NCI-H446 (cell line): ENCODE results near the gene LRPPRC.
A peak's percentile ranks its signal among the peaks of the same experiment; 100 is the strongest.

Source experiments
- DNase-seq, 2 experiments: peaks; one replicate each; lab custom pipeline; 2025; lab: John Stamatoyannopoulos, UW

The LRPPRC gene

DNA sequence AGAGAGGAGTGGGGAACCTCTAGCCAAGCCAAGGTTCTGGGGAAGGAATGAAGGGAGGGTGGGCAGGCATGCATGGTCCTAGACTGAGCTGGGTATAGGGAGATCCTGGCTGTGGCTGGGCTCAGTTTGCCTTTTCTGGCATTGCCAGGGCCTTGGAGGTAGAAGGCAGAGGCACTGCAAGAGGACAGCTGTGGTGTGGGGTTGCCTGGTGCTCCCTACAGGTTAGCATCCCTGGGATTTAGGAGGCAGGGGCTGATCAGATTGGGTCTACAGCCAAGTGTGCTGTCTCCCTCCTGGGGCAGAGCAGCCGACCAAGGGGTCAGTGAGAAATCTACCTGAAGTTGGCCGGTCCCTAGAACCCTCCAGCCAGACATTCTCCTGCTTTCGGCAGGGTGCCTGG lies 141.1 kb downstream of the LRPPRC start:
- no peak for DNase-seq

DNA sequence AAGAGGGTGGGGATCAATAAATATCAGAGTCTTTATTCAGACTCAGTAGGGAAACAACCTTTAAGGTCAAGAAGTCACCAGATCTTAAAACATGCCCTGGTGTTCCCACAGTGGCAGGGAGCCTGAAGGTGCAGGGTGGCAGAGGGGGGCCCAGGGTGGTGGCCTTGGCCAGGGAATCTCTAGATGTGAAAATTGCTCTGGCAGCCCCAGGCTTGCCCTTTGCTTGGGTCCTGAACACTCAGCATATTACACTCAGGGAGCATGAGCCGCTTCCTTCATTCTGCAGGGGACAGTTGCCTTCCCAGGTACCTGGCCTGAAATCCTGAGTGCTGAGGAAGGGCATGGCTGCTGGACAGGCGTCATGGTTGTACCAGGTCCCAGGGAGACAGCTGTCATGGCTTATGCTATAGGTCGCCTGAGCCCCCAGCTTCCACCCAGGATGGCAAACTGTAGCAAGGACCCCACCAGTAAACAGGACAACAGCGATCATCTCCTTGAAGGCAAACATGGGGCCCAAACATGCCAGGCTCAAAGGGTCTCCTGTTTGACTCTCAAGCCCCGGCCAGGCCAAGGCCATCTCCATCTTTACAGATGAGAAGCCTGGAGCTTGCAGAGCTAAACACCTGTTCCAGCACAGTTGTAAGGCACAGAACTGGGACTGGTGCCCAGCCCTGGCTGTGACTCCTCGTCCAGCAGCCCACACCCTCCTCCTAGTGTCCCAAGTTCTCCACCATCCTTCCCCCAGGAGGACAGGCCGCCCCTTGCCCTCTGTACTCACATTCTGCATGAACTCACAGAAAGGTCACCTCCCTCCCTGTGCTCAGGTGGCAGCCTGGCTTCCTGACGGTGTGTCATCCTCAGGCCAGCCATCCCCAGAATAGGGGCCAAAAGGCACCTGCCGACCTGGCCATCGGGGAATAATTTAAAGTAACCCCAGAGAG lies 142.4 kb downstream of the LRPPRC start:
- peak in 1 of 2 experiments; percentile 2 for DNase-seq

DNA sequence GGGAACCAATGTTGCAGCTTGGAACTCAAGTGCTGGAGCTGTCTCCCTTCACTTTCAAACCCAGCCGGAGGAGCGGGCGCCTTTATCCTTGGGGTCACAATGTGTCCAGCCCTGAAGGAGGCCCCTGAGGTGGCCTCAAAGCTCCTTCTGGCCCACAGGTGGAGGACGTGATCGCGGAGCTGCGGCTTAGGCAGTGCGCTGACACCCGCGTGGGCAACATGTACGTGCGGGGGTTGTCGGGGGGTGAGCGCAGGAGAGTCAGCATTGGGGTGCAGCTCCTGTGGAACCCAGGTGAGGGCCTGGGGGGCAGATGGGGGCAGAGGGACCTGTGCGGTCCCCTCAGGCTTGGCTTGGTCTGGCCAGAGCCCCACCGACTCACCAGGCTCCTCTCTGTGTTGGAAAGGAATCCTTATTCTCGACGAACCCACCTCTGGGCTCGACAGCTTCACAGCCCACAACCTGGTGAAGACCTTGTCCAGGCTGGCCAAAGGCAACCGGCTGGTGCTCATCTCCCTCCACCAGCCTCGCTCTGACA lies 143.5 kb downstream of the LRPPRC start:
- no peak for DNase-seq

DNA sequence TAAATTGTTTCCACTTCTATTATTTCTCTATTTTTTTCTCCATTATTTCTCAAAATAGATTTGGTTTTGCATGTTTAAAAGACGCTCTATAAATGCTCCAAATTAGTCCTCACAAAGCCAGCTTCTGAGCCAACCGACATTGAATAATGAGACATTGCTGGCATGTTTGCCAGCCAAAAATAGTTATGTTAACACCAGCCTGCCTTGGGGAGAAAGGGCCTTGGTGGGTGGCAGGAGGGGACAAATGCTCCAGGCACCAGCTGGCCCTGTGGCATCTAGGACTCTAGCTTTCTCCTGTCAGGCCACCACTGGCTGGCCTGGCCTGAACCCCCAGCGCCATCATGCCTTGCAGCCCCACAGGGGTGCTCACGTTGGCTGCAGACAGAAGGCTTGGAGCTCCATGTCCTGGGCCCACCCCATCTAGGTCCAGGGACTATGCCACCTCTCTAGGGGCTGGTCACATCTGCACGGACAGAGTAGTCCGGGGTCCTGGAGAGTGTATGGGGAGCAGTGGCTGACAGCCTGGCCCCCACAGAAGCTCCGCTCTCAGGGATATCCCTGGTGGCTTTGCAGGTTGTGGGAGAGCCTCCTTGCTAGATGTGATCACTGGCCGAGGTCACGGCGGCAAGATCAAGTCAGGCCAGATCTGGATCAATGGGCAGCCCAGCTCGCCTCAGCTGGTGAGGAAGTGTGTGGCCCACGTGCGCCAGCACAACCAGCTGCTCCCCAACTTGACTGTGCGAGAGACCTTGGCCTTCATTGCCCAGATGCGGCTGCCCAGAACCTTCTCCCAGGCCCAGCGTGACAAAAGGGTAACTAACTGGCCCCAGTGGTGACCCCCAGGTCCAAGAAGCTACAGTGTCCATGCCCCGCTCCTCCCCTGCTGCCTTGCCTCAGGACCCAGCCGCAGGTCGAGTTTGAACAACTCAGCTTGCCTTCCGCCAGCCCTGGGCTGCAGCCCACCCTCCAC lies 144.5 kb downstream of the LRPPRC start:
- DNase-seq: no peak

DNA sequence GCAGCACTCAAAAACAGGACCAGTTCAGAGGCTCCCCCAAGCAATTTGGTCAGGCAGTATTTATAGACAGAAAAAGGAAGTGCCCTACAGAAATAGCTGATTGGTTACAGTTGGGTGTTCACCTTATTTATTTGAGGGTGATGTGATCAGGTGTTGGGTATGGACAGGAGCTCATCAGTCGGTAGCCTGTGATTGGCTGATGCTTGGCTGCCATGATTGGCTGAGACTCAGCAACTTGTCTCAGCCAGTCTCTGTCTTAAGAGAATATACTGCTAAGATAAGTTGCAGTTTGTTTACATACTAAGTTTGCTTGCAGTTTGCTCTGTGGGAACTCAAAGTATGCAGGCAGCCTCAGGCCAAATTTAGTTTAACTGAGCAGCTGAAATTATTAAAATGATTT lies 147.6 kb downstream of the LRPPRC start:
- no peak for DNase-seq

DNA sequence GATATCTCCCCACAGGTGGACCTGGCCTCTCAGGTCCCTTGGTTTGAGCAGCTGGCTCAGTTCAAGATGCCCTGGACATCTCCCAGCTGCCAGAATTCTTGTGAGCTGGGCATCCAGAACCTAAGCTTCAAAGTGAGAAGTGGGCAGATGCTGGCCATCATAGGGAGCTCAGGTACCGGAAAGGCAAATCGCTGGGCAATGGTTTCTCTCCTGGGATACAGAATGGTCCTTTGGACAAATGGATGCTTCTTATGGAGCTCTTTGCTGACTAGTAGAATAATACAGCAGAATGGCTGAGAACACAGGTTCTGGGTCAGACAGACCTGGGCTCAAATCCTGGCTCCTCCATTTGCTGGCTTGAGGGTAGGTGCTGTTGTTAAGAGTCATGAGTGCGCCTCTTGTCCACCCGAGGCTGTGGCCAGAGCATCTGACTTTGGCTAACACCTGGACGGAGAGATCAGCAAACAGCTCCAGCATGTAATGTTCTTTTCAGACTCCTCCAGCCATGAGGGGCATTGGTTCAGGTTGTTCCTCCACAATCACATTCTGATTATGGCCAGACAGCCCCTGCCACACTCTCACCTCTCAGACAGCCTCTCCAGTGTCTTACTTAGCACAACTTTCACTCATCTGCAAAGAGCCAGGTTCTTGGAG lies 149.5 kb downstream of the LRPPRC start:
- DNase-seq: no peak

DNA sequence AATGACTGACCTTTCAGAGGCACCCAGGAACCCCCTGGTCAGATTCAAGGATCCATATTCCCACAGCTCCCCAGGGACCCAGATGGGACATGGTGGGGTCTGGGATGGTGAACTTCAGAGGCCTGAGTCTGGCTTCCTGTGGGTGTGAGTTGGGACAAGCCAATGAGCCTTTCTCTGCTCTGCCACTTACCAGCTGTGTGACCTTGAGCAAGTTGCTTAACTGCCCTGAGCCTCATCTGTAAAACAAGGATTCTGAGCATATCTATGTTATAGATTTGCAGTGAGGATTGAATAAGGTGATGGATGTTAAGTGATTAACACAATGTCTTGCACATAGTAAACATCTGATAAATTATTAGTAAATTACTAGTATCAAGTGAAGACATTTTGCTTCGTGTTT lies 150.6 kb downstream of the LRPPRC start:
- no peak for DNase-seq

DNA sequence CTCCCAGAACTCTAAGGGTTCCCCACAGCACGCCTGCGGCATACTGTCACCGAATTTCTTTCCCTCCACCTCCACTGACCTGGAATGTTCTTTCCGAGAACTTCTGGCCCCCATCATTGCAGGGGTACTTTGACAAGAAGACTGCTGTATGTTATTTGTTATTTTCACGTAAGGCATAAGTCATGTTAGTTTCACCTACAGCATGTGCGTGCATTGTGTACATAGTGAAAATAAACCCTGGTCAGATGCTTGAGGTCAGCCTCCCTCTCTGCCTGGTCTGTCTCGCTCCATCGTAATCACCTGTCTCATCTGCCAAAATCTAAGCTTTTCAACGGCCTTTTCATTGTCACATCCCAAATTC lies 152.9 kb downstream of the LRPPRC start:
- no peak for DNase-seq

DNA sequence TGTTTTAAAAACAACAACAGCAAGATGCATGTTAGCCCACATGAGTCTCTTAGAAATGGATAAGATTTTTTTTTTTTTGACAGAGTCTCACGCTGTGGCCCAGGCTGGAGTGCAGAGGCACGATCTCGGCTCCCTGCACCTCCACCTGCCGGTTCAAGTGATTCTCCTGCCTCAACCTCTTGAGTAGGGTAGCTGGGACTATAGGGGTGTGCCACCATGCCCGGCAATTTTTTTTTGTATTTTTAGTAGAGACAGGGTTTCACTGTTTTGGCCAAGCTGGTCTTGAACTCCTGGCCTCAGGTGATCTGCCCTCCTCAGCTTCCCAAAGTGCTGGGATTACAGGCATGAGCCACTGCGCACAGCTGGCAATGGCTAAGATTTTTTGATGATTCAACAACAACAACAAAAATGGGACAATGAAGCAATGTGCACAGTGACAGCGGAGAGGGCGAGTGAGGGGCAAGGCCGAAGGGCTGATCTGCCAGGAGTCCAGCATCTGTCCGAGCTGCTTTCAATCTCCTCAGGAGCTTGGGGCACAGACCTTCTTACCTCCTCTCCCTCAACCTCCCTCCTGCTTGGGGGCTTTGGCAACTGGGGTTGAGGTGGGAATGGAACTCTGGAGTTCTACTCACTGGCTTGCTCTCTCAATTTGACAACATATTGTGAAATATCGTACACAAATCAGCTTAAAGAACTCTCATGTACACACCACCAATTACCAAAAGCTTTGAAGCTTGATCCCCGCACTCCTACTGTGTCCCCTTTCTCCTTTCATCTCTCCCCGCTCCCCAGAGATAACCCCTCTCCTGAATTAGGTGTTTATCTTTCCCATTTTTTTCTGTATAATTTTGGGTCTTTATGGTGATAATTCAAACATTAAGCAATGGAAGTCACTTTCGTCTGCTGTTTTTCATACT lies 153.6 kb downstream of the LRPPRC start:
- DNase-seq: no peak

DNA sequence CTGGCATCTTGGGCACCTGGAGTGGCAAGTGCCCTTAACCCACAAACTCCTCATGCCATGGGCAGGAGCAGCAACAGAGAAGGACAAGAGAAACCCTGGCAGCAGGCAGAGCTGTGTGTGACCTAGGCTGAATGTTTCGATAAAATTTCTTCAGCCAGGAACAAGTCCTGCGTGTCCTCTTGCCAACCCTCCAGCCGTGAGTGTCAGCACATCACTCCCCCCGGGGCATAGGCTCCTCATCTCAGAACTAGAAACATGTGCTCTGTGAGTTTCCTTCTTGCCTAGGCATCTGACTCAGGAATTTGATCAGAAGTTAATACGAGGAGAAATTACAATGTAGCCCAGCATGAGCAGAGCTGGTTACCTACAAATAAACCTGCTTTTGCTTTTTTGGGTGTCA lies 154.8 kb downstream of the LRPPRC start:
- no peak for DNase-seq

DNA sequence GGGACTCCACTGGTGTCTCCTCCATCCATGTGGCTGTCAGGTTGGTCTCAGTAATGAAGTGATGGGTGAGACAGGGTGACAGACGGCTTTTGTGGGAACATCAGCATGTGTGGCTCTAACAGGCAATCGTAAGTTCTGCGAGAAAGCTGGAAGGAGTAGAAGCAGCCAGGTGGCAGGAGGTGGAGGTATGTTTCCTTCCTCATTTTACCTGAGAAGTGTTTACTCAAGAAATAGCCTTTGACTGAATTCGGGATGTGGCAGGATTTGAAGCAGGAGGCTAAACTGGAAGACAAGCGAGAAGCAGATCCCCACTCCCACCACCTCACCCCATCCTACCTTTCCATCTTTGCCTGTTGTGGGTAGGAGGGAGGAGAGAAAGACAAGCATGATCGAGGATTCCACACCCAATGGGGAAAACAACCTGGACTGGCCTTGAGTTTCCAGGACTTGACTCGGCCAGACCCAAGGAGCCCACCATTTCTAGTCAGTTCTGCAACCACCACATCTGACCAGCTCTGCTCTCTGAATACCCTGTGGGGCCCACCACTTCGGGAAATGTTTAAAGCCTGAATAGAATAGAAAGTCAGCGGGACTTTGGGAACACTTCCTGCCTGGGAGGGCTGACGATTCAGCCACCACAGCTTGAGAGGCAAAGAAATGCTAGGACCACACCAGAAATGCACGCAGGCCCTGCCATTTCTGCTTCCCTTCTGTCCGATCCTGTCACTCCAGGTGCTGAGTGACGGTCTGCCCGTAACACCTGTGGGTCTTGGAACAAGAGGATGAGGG lies 155.8 kb downstream of the LRPPRC start:
- no peak for DNase-seq

DNA sequence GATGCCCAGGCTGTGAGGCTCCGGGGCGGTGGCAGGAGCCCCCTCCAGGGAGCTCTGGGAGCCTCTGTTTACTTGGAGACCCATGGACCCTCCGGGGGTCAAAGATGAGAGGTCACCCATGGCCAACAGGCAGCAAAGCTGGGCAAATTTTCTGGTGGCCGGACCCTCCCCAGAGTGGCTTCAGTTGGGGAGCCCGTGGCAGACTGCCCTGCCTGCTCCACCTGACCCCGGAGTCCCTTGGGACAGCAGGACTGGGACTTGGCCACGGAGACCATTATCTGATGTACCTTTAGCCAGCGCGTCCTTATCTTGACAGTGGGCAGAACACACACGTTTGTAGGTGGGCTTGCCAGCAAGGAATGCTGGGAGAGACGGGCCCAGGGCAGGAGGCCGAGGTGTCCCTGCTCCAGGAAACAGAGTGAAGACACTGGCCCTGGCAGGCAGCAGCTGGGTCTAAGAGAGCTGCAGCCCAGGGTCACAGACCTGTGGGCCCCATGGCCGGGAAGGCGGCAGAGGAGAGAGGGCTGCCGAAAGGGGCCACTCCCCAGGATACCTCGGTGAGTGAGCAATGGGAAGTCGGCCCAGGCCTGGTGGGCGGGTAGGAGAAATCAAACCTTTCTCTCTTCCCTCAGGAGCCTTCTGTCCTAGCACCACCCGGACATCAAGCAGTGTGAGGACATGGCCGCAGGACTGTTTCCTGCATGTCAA lies 157.1 kb downstream of the LRPPRC start, which contains the start of the genes ABCG5 and ABCG8:
Gene ABCG5, minus strand, starts transcription at position 280 of the 708 bp plus-strand sequence. Its CDS starts 160 bp downstream, at position 120.
Gene ABCG8, plus strand, starts transcription at position 412 of the 708 bp plus-strand sequence. Its CDS starts 83 bp downstream, at position 495.
- no peak for DNase-seq

DNA sequence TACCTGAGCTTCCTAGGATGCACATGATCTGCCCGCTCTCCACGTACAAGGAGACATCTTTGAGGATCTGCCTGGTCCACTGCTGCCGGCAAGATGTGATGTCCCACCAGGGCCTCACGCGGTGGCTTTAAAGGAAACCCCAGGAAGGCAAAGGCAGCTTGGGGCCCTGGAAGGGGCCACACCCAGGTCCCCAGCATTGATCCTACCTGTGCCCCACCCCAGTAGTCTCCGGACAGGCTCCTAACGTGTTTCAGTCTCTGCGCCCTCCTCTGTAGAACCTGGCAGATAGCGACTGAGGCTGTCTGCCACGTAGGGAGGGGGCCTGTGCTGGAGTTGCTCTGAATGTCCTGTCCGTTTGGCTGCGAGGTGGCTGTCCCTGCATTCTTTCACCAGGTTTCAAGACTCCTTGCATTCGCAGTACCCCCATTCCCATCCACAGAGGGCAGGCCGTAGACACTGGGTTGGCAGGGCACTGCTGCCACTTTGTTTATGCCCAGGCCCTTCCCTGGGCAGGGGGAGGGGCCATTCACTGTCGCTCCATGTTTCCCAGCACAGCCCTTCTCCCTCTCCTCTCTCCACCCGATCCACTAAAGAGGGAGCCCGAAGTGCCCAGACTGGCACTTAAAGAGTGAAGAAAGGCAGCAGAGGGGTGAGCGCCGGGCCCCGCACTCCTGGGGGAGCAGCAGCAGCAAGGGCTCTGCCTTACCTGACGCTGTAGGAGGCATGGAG lies 157.8 kb downstream of the LRPPRC start:
- no peak for DNase-seq

DNA sequence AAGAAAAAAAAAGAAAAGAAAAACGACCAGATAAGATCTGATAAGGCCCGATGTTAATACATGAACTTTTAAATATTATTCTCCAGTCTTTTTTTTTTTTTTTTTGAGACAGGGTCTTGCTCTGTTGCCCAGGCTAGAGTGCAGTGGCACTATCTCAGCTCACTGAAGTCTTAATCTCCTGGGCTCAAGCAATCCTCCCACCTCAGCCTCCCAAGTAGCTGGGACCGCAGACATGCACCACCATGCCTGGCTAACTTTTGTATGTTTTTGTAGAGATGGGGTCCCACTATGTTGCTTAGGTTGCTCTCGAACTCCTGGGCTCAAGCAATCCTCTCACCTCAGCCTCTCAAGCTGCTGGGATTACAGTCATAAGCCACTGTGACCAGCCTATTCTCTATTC lies 158.8 kb downstream of the LRPPRC start:
- DNase-seq: no peak
